ENCODE measurements around the gene TP73.

TP73 gene

GRCh38 chr1:3691421-3692204, 39.3 kb downstream of the TP73 start:
- no peak for DNase-seq

DNA sequence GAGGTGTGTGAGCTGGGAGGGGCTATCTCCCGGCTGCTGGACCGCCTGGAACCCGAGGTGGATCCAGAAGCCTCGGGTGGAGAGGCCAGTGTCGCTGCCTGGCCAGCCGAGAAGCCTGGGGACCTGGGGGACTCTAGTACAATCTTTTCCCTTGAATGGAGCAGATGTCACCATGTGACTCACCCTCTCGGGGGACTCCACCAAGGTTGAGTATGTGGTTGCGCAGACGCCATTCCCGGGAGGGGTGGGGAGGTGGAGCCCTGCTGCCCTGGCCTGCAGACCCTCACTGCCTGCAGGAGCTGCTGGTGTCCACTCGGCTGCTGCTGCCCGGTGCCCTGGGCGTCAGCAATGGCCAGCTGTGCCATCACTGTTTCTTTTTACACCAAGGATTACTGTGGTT, 40.3 kb downstream of the TP73 start:
- no peak for DNase-seq

- no peak for DNase-seq
These were observed 41.0 kb downstream of the TP73 start for GRCh38 chr1:3693321-3693720.

- DNase-seq: peak; percentile 42
These were observed 43.3 kb downstream of the TP73 start for GRCh38 chr1:3695326-3696217.

GRCh38 chr1:3696689-3697088, 44.4 kb downstream of the TP73 start:
- DNase-seq: no peak

- no peak for DNase-seq
These were observed 44.8 kb downstream of the TP73 start for GRCh38 chr1:3697104-3697503.

GRCh38 chr1:3697810-3698209, 45.5 kb downstream of the TP73 start:
- no peak for DNase-seq

- no peak for DNase-seq
These were observed 46.5 kb downstream of the TP73 start for GRCh38 chr1:3698660-3699408.

DNA sequence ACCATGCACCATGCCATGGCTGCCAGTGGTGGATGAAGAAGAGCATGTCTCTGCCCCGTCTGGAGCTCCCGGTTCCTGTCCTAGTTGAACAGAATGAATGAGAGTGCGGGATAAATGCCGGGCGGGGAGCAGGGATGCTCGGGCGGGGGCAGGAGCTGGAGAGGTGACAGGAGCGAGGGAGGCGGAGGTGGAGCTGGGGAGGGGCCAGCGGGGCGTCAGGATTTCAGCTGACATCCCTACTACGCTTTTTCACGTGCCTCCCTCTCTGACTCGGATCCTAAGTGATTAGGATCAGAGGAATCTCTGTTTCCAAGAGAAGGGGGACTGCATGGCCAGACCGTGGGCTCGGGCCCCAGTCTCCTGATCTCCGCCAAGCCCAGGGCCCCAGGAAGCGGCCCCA, 47.3 kb downstream of the TP73 start:
- no peak for DNase-seq

- no peak for DNase-seq
These were observed 48.3 kb downstream of the TP73 start for GRCh38 chr1:3700631-3701030.

- no peak for DNase-seq
These were observed 50.2 kb downstream of the TP73 start for GRCh38 chr1:3702528-3702927.

DNA sequence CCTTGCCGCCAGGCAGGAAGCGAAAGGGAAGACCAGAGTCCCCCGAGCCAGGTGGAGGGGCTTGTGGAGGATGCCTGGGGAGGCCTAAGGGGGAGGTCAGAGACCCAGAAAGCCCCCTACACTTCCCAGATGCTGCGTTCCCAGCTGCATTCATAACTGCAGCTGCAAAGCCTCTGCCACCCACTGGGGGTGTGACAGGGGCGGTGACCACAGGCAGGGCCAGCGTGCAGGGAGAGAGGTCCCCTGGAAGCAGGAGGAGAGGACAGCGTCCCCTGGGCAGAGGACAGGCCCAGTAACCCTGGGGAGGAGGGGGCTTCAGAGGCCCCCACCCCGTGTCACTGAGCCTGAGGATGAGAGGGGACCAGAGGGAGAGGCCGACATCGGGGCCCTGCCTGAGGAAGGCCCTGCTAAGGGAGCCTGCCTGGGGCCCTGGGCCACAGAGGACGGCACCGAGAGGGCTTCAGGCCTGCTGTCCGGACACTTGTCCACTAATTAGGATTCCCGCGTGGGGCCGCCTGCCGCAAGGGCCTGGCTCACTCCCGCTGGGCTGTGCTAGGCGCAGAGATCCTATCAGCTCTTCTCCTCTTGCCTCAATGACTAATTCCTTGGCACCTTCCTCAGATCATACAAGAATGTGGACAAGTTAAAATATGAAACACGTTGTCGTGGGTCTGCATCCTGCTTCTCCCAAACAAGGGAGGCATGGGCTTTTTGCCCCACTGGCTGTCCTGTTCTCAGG, 50.8 kb downstream of the TP73 start:
- DNase-seq: no peak

GRCh38 chr1:3703786-3704371, 51.6 kb downstream of the TP73 start:
- DNase-seq: no peak

- DNase-seq: no peak
These were observed 53.1 kb downstream of the TP73 start for GRCh38 chr1:3705341-3705950.

- DNase-seq: no peak
These were observed 54.5 kb downstream of the TP73 start for GRCh38 chr1:3706651-3707297.

DNA sequence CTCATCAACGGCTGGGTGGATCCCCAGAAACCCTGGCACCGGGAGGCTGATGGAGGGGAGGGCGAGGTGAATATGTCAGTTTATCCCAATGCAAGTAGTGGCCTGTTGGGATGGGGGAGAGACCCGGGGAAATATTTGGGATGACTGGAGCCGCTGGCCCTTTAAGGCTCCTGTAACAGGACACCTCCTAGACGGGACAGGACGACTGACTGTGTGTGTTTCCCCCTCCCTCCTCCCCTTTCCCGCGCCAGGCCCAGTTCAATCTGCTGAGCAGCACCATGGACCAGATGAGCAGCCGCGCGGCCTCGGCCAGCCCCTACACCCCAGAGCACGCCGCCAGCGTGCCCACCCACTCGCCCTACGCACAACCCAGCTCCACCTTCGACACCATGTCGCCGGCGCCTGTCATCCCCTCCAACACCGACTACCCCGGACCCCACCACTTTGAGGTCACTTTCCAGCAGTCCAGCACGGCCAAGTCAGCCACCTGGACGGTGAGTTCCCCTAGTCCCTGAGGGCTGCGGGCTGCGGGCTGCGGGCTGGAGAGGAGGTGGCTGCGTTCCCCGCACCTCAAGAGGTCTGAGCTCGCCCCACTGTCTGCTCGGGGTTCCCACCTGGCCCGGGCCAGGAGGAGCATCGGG, 55.1 kb downstream of the TP73 start:
- DNase-seq: no peak

DNA sequence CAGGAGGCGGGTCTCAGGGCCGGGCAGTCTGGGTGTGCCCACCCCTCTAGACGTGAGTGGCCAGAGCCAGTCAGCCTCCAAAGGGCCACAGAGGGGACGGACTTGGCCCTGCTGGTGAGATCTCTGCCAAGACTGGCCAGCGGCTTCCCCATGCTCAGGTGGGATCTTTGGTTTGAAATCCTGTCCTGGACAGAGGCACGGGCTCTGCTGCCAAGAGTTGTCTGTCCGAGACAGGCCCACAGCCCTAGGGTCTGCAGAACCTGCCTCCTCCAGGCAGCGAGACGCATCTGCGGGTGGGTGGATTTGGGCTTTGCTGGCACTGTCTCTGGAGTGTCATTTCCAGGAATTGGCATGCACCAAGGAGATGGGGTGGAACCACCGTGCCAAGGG, 55.6 kb downstream of the TP73 start:
- no peak for DNase-seq

- no peak for DNase-seq
These were observed 56.5 kb downstream of the TP73 start for GRCh38 chr1:3708791-3709190.

DNA sequence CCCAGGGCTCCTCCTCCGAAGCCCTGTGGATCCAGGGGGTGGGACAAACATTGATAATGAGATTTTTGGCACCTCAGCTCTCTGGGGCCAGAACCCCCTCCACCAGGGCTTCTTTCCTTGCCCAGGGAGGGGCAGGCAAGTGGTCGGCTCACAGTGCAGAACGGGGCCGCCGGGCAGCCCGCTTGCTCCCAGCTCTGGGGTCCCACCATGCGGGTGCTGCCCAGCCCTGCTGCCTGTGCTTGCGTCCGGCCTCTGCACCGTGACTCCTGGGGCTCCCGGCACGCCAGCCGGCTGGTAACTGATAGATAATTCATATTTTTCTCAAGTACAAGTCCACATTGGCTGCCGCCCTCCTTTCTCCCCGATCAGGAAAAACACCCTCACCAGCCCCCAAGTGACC, 57.9 kb downstream of the TP73 start:
- DNase-seq: no peak

DNA sequence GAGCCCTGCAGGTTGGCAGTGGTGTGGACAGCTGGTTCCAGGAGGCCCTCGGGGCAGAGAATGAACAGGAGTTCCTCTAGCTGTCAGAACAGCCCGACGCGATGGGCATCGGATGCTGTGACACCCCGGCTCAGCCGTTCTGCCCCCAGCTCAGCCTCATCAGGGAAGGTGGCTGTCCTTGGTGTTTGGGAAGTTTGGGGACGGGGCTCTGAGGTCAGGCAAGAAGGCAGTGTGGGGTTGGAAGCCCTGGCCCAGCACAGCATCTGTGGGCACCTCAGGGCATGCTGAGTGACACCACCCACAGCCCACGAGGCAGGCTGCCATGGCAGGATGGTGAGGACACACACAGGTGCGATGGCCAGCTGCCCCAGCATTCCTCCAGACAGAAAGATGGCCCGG, 59.1 kb downstream of the TP73 start:
- no peak for DNase-seq
